Upper lobe of left lung (tissue), 6 donors: Measurements from ENCODE around the gene SRGAP2B. TPM values are rescaled to one million over a fixed set of nuclear protein-coding genes. Genes with fewer than 3 reads are reported as not detected.
"Not testable (repeated sequence)": the region's sequence is repeated elsewhere in the genome, so short reads cannot be mapped to it uniquely, and the experiment has no call there.

Experiments used
- ATAC-seq, 2 donors: fragments of 200-7000 bp; cut with Tn5 transposase; one replicate each; pipeline ENCODE4 v1.9.1; 2022; ENCODE audit warnings: mild to moderate bottlenecking in 2 of 2, moderate library complexity in 2 of 2; ENCODE audit not compliant: low FRiP score in 2 of 2
- DNase-seq, 2 donors: peaks; one replicate each; pipeline ENCODE4 v3.0.0-alpha.2; 2019 to 2020
- H3K27ac ChIP-seq, 4 donors: fragments of 200-600 bp; sonication (generic); one replicate each; pipeline ENCODE4 v1.5.1; 2016 to 2019
- H3K27me3 ChIP-seq, 4 donors: fragments of 200-600 bp; sonication (generic); one replicate each; pipeline ENCODE4 v1.5.1; 2017 to 2019
- H3K36me3 ChIP-seq, 4 donors: fragments of 200-600 bp; sonication (generic); one replicate each; pipeline ENCODE4 v1.5.1; 2016 to 2019
- H3K4me1 ChIP-seq, 4 donors: fragments of 200-600 bp; sonication (generic); one replicate each; pipeline ENCODE4 v1.5.1; 2018 to 2019
- H3K4me3 ChIP-seq, 4 donors: fragments of 200-600 bp; sonication (generic); one replicate each; pipeline ENCODE4 v1.5.1; 2017 to 2019; ENCODE audit warnings: mild to moderate bottlenecking in 2 of 4, moderate library complexity in 1 of 4
- H3K9me3 ChIP-seq, 4 donors: fragments of 200-600 bp; sonication (generic); one replicate each; pipeline ENCODE4 v1.5.1; 2018 to 2019
- WGBS, 2 donors: methylation state at CpG; one replicate each; pipeline ENCODE4 v1.1.5; 2017 to 2018; 5-methylcytosine and 5-hydroxymethylcytosine counted together
- total RNA-seq, 6 donors: library from RNA; depleted of rRNA in 4 of 6; stranded (reverse); fragments of >200 nt in 4 of 6; gene quantifications; one replicate each; pipeline versions ENCODE4 v1.1.0 to v1.2.1, GENCODE V29; 2016 to 2021
- donor health status: DM: no; HTN: no; CAD: no; lungs with moderate emphysema.
- donor health status: DM: no; HTN: yes; CAD: no; lungs with severe emphysema.

Gene SRGAP2B
- total RNA-seq, 6 donors from 2014 or later = 12.5 to 42.5 (median 29.0) TPM

GRCh38 chr1:145078787-145079370 lies 16.2 kb downstream of the SRGAP2B start:
- H3K4me1 ChIP-seq, H3K9me3 ChIP-seq, ATAC-seq, H3K36me3 ChIP-seq, H3K27ac ChIP-seq, H3K4me3 ChIP-seq, H3K27me3 ChIP-seq, DNase-seq: not testable (repeated sequence)
- no CpG with 5 or more reads among the region's 5 CpGs for WGBS, 2 donors

- H3K9me3 ChIP-seq, DNase-seq, H3K4me3 ChIP-seq, H3K27me3 ChIP-seq, H3K4me1 ChIP-seq, H3K36me3 ChIP-seq, H3K27ac ChIP-seq: not testable (repeated sequence)
- no CpG with 5 or more reads among the region's 11 CpGs for WGBS, 2 donors
- ATAC-seq = peak in 1 of 2 donors; percentile 90
Observed at GRCh38 chr1:145077872-145078786, 17.0 kb downstream of the SRGAP2B start.

GRCh38 chr1:145076877-145077276 lies 18.3 kb downstream of the SRGAP2B start:
- H3K9me3 ChIP-seq, H3K4me1 ChIP-seq, H3K27me3 ChIP-seq, H3K36me3 ChIP-seq, DNase-seq, H3K27ac ChIP-seq, ATAC-seq, H3K4me3 ChIP-seq: not testable (repeated sequence)
- no CpG with 5 or more reads among the region's 3 CpGs for WGBS, 2 donors

DNA sequence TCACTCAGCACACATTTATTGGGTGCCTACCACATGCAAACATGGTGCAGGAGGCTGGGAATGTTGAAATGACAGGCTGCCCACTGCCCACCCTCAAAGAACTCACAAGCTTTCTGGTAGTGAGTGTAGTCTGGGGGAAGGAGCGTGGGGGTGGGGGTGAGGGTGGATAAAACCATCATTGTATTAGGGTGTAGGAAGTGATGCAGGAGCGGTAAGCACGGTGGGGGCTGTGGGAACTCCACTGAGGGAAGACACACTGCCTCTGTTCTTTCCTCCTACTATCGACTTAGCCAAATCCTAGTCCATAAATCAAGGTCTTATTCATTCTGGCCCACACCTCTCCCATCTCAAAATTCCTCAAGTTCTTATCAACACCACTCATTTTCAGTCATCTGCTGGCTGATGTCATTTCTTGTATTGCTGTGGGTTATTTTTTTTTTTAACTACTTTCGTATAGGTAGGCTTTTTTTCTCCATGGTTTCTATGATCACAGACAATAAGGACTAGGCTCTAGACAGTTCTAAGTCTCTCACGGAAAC lies 21.0 kb downstream of the SRGAP2B start:
- H3K27ac ChIP-seq, H3K9me3 ChIP-seq, H3K27me3 ChIP-seq, DNase-seq, ATAC-seq, H3K36me3 ChIP-seq, H3K4me1 ChIP-seq, H3K4me3 ChIP-seq: not testable (repeated sequence)
- no CpG with 5 or more reads among the region's 6 CpGs for WGBS, 2 donors

DNA sequence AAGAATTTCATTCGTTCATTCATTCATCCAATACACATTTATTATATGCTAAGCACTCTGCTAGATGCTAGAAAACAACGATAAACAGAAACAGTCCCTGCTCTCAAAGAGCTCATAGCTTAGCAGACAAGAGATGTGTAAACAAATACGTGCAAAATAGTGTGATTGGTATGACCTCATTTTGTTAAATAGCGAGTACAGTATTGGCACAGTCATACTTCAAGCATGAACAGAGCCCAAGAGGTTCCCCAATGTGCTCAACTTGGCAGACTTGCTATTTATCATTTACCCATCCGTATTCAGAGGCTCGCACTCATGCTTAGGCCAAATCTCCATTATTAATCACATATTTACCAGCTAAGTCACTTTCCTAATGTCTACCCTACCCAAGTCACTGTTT lies 23.6 kb downstream of the SRGAP2B start:
- H3K27me3 ChIP-seq, H3K4me3 ChIP-seq, H3K27ac ChIP-seq, ATAC-seq, DNase-seq, H3K36me3 ChIP-seq, H3K9me3 ChIP-seq, H3K4me1 ChIP-seq: not testable (repeated sequence)
- 63% methylated on average over 1 of the region's 6 CpGs; no CpG with 5 or more reads in 1 of the 2 donors for WGBS, 2 donors

GRCh38 chr1:145066486-145066885 lies 28.6 kb downstream of the SRGAP2B start:
- not testable (repeated sequence) for H3K4me1 ChIP-seq, H3K27me3 ChIP-seq, H3K4me3 ChIP-seq, H3K27ac ChIP-seq, H3K9me3 ChIP-seq, H3K36me3 ChIP-seq, ATAC-seq, DNase-seq
- WGBS, 2 donors = no CpG with 5 or more reads among the region's 10 CpGs

GRCh38 chr1:145065194-145065826 lies 29.8 kb downstream of the SRGAP2B start:
- not testable (repeated sequence) for H3K4me1 ChIP-seq, H3K9me3 ChIP-seq, H3K27me3 ChIP-seq, H3K27ac ChIP-seq, H3K4me3 ChIP-seq, DNase-seq, H3K36me3 ChIP-seq
- peak in 1 of 2 donors; percentile 69 for ATAC-seq
- WGBS, 2 donors = 45% methylated on average over 2 of the region's 5 CpGs; no CpG with 5 or more reads in 1 of the 2 donors

GRCh38 chr1:145063941-145064648 lies 31.0 kb downstream of the SRGAP2B start:
- H3K36me3 ChIP-seq, DNase-seq, H3K27me3 ChIP-seq, H3K4me1 ChIP-seq, H3K9me3 ChIP-seq, H3K27ac ChIP-seq, H3K4me3 ChIP-seq, ATAC-seq: not testable (repeated sequence)
- no CpG with 5 or more reads among the region's 2 CpGs for WGBS, 2 donors

DNA sequence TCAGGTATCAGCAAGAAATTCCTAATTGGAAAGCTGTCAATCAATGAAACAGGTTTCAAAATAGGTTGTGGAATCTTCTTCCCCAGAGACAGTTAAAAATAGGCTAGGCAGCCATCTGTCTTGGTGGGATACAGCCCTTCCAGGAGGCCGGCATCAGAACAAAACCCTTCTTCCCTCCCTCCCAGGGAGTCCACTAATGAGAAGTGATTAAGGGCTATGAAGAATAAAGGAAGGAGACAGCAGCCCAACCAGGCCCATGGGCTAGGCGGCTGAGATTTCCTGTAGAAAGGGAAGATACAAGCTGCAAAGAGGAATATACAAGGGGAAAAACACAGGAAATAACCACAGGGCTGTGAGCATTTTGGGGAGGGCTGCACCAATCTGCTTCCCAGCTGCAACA lies 31.8 kb downstream of the SRGAP2B start:
- H3K27me3 ChIP-seq, H3K9me3 ChIP-seq, ATAC-seq, H3K4me1 ChIP-seq, DNase-seq, H3K36me3 ChIP-seq, H3K4me3 ChIP-seq, H3K27ac ChIP-seq: not testable (repeated sequence)
- WGBS, 2 donors = 20 to 50% methylated on average over 1 of the region's 2 CpGs

- ATAC-seq = peak in 1 of 2 donors; percentile 75
- not testable (repeated sequence) for H3K36me3 ChIP-seq, H3K27ac ChIP-seq, H3K4me1 ChIP-seq, H3K4me3 ChIP-seq, DNase-seq, H3K27me3 ChIP-seq, H3K9me3 ChIP-seq
- no CpG with 5 or more reads among the region's 3 CpGs for WGBS, 2 donors
Observed at GRCh38 chr1:145058184-145058583, 36.9 kb downstream of the SRGAP2B start.

GRCh38 chr1:145055217-145055760 lies 39.8 kb downstream of the SRGAP2B start:
- H3K27me3 ChIP-seq, H3K4me3 ChIP-seq, H3K9me3 ChIP-seq, DNase-seq, H3K27ac ChIP-seq, H3K36me3 ChIP-seq, H3K4me1 ChIP-seq: not testable (repeated sequence)
- WGBS, 2 donors = no CpG with 5 or more reads among the region's 4 CpGs
- ATAC-seq = peak; percentile 86 to 88

DNA sequence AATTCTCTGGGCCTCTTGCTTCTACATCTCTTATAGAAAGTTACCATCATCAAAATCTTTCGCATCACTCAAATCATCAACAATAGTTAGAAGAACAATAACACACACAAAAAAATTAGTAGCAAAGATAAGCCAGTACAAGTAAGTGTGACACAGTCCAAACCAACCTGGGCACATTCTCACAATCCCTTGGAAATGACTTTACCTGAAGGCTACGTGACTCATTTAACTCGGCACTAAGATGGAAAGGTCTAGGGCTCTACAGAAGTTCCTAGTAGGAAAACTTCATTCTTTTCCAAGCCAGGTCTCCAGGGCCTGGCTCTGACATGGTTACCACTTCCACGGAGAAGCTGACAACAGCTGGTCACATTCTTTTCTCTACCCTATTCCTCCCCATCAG lies 41.7 kb downstream of the SRGAP2B start:
- H3K36me3 ChIP-seq, H3K9me3 ChIP-seq, ATAC-seq, DNase-seq, H3K4me3 ChIP-seq, H3K27ac ChIP-seq, H3K27me3 ChIP-seq, H3K4me1 ChIP-seq: not testable (repeated sequence)
- no CpG with 5 or more reads among the region's 4 CpGs for WGBS, 2 donors
